SHP77 (cell line): Measurements from ENCODE around the gene GMDS.

Experiments used
- DNase-seq, 2 experiments: peaks; one replicate each; lab custom pipeline; 2025; lab: John Stamatoyannopoulos, UW

GMDS gene

GRCh38 chr6:1587546-1587945, 657.9 kb downstream of the GMDS start:
- no peak for DNase-seq

DNA sequence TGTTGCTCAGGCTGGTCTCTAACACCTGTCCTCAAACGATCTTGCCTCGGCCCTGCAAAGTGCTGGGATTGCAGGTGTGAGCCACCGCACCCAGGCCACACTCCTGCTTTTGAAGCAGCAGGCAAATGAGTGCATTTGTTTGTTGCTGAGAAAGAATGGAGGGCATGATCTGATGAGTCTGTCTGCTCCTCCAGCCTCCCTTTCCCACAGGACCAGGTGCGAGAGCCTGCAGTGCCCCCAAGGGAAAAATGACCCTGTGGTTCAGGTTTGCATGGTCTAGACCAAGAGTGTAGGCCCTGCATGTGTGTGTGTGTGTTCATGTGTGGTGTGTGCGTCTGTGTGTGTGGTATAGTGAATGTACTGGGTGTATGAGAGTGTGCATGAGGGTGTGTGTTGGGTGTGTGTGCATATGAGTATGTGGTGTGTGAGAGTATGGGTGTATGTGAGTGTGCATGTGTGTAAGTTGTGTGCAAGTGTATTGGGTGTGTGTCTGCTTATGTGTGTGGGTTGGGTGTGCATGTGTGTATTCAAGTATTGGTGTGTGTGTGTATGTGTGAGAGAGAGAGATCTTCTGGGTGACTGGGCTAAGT, 658.4 kb downstream of the GMDS start:
- DNase-seq = no peak

- no peak for DNase-seq
Measured at GRCh38 chr6:1586256-1586655, 659.1 kb downstream of the GMDS start.

DNA sequence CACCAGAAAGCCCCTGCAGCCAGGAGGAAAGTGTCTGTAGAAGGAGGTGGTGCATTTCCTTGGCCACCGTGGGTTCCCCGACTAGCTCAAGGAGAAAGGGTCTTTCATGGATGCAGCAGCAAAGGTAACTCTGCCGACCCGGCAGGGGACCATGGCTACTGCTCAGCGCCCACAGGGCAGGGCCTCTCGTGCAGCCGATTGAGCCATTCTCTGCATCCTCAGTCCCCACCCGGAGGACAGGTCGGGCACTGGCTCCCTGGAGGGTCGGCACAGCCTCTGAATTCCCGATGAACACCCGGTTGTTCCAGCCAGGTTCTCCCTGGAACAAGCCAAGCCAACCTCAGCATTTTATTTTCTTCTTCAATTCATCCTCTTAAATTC, 659.7 kb downstream of the GMDS start:
- no peak for DNase-seq

GRCh38 chr6:1584996-1585668, 660.3 kb downstream of the GMDS start:
- DNase-seq = no peak

GRCh38 chr6:1584146-1584545, 661.3 kb downstream of the GMDS start:
- DNase-seq = no peak

- no peak for DNase-seq
Measured at GRCh38 chr6:1581120-1581991, 664.0 kb downstream of the GMDS start.

- DNase-seq = no peak
Measured at GRCh38 chr6:1580585-1580984, 664.8 kb downstream of the GMDS start.

DNA sequence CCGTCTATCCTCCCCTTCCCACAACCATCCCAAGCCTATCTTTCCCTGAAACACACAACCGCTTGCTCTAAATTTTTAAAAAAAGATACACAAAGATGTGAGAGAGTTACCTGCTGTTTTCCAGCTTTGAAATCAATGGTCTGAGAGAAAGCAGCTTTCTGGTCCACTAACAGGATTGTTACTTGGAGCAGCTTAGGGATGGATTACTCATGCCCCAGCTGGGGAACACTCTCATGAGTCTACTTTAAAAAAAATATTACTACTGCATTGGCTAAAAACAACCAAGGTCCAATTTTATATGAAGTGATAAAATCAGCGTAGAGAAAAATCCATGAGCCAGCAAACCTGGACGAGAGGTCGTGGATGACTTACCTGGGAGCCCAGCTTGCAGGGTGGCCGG, 665.3 kb downstream of the GMDS start:
- DNase-seq = no peak

DNA sequence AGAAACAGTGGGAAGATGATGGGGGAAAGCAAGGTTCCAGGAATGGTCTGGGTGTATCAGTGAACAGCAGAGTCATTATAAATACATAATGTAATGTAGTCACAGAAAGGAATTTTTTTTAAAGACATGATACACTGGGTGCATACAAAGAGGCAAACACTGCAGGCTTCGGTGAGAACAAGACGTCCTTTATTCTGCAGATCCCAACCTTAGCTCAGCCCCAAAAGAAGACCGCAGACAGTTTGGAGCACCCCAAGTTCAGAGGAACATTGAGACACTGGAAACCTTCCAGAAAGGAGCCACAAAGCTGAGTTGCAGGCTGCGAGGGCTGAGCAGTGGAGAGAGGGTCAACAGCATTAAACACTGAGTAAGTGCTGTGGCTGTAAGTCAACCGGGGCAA, 666.3 kb downstream of the GMDS start:
- DNase-seq = no peak

GRCh38 chr6:1577896-1578745, 667.3 kb downstream of the GMDS start:
- no peak for DNase-seq

DNA sequence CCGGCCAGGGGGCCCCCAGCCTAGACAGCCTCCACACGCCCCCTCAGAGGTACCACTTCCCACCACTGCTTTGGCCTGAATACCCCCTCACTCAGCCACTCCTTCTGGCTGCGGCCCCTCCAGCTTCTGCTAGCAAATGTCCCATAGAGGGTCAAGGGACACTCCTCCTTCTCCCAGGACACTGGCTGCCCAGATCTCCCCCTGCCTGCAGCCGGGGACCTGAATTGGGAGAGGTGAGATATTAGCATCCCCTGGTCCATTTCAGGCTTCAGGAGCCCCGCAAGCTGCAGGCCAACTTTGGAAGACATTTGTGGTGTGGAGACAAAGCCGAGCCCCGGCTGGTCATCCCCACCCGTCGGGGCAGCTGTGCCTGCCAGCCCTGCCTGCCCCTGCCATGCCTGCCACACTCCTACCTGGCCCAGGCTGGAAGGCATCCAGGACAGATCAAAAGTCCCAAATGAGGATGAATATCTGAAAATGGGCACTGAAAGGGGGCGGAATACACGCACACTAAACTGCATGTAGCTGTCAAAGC, 668.2 kb downstream of the GMDS start:
- DNase-seq = no peak

- no peak for DNase-seq
Measured at GRCh38 chr6:1576711-1577110, 668.7 kb downstream of the GMDS start.

DNA sequence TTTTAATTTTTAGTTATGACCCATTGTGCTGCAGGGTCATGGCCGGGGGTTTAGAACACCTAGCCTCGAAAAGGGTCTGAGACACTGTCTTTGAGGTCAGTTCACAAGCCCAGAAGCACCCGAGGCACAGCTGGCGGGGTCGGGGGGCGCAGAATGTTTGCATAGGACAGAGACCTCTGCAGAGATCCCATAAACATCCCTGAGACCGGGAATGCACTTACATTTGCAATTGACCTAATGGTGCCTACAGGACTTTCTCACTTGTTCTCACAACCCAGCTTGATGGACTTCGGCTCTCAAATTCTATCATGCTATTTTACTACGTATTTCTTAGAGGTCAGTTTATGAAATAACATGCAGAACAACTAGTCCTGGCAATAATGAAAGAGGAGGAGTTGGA, 669.2 kb downstream of the GMDS start:
- DNase-seq = no peak

DNA sequence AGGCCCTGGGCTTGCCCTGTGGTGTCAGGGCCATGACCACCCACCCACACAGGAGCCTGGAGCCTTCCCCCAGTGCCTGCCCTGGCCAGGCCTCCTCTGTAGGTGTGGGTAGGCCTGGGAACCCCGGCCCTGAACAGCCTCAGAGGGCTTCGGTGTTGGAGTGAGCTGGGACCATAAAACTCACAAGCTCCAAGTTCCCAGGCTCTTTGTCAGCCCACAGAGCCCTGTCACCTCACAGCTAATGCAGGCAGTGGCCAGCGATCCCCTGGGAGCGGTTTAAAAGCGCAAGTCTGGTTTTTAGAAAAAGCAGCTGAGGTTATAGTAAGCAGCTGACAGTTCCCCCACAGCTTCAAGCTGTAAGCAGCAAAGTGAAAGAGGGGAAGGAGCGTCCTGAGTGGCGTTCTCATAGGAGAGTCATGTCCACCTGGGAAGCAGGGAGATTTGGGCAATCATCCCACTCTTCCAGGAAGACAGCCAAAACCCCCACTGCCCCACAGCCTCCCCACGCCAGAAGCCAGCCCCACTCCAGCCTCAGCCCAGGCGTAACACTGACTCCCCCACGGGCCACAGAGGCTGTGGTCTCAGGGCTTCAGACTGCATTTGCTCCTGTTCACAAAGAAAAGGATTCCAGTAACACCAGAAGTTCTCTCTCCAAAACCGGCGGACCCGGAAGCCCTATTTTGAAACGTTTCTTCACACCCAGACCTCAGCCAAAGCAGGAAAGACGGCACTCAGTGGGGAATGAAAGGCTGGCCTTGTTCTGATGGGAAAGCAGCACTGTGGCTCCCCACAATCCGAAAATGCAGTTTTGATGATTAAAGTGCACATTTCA, 670.0 kb downstream of the GMDS start:
- DNase-seq = no peak

GRCh38 chr6:1574890-1575209, 670.6 kb downstream of the GMDS start:
- DNase-seq = no peak

- no peak for DNase-seq
Measured at GRCh38 chr6:1574083-1574761, 671.2 kb downstream of the GMDS start.
